AML-193 (cell line): Measurements from ENCODE around the gene UCN2.

ENCODE experiments used
- DNase-seq, 2 experiments: peaks; one replicate each; lab custom pipeline; 2025; lab: John Stamatoyannopoulos, UW

Gene UCN2, protein sequence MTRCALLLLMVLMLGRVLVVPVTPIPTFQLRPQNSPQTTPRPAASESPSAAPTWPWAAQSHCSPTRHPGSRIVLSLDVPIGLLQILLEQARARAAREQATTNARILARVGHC

DNA sequence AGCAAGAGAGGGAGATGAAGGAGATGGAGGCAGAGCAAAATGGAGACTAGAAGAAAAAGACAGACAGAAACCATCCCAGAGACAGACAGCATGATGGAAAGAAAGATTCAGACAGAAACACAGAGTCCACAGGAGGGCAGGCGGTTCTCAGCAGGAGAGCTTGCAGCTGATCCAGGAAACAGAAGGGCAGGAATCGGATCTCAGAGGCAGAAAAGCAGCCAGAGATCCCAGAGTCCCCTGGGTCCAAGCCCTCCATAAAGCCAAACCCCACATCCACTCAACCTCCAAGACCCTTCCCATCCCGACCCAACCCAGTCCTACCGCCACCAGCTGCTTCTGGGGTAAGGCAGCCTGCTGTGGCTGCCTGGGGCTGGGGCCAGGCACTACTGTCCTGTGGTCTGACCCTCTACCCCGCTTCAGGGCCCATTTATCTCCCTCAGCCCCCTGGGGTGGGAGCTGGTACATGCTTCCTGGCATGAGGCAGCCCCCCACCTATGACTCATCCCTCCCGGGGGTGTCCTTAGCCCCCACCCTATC, at the start of gene UCN2:
UCN2 (minus strand) TSS at position 400 of the 537 bp plus-strand sequence. CDS start 657 bp downstream, outside the sequence.
- no peak for DNase-seq

DNA sequence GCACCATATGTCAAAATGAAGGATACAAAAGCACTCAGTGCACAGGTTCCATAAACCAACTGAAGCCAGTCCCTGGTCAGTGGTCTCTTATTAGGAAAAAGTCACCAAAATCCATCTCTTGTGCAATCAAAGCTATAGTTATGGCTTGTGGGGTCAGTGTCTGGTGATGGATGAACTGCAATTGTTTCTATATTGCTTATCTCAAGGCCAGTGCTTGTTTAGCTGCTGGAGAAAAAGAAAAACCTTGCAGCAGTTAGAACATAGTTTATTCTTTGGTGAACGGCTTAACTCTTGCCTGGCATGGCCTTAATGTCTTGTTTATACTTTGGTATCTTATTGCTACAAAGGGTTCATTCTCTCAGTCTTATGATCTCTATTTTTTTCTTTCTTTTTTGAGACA, 48.7 kb upstream of the UCN2 start:
- no peak for DNase-seq

DNA sequence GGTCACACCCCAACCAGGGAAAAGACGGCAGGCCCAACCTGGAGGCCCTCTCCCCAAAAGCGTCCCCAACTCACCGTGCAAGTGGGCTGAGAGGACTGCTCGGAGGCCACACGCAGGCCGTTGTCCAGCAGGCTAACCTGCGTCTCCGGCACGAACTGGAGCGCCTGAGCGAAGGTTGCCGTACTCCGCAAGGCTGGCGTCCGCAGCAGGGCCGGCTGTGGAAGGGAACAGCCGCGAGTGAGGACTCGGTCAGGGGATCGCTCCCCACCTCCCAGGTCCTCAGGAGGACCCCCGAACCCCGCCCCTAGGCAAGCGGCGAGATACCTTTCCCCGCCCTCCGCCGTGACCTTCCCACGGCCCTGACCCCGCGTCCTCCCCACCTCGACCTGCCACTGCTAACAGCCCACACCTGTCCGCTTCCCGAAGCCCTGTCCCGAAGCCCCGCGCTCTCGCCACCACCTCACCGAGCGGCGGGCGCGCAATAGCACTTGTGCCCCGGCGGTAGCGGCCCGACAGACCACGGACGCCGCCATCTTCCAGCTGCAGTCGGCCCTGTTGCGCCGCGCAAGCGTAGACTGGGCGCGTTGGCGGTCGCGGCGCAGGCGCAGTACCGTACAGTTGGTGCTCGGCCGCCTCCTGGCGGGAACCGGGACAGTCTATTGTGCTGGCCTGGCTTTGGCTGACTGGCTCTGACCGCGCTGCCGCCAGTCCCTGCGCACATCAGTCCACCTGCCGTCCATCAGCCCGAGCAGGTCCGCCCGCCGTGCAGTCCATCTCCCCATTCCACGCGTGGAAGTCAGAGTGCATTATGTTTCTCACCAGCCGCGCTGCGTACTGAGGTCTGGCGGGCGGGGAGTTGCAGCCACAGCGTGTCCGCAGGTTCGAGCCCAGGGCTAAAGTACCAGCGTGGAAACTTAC, 45.8 kb upstream of the UCN2 start, which contains the start of gene UQCRC1:
UQCRC1 (minus strand) TSS at position 559 of the 918 bp plus-strand sequence; CDS start at position 533, 26 bp downstream.
- peak; percentile 97 to 98 for DNase-seq

DNA sequence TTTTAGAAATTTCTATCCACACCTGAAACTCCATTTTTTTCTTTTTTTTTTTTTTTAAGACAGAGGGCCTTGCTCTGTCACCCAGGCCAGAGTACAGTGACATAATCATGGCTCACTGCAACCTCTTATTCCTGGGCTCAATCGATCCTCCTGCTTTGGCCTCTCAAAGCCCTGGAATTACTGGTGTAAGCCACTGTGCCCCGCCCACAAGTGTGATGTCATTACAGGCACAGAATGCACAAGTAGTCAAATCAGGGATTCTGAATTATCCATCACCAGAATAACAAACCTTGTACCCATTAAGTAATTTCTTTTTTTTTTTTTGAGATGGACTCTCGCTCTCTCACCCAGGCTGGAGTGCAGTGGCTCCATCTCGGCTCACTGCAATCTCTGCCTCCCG, 43.9 kb upstream of the UCN2 start:
- no peak for DNase-seq

DNA sequence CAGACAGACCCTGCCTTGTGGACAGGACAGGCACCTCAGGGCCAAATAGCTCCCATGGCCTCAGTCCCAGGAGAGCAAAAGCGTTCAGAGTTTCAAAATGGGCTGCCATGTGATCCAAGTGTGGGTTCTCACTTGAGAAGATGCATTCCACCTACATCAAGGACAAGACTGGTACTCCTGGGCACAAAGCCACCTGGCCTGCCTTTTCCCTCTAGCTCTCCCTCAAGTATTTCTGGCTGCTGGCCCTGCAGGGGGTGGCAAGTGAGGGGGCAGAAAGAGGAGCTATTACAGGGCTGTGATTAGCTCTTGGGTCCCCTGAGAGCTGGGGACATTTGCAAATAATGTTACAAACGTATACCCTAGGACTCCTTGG, 38.0 kb upstream of the UCN2 start:
- DNase-seq, result no peak

DNA sequence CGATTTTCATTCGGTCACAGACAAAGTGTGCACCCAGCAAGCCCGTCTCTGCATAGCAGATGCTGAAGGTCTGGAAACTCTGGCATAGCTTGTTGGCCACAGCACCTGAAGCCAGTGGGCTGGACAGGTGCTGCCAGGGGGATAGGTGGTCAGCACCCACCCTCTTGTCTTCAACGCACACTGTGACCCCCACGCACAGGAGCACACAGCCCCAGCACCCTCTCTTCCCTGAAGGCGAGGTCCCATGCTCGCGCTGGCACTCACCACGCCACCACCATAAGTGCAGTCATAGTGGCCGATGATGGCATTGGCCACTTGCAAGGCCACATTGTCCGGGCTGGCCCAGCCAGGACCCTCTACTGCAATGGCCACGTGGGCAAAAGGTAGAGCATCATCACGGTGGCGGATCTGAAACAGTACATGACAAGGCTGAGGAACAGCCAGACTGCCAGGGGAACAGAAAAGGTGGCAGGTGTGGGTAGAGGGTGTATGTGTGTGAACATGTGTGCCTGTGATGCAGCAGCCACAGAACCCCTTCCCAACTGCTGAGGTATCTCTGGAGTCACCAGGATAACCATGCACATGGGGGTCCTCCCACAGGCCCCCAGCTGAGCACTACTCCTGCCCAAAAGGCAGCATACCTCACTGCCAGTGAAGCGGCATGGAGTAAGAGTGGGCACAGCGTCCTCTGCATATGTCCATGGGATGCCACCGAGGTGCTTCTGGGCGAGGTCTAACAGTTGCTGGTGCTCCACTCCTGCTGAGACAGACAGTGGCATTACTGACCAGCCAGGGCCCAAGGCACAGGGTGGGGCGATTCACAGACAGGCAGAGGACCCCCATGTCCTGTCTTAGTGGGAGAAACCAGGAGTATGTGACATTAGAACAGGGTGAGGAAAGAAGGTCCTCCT, 37.4 kb upstream of the UCN2 start:
- no peak for DNase-seq

DNA sequence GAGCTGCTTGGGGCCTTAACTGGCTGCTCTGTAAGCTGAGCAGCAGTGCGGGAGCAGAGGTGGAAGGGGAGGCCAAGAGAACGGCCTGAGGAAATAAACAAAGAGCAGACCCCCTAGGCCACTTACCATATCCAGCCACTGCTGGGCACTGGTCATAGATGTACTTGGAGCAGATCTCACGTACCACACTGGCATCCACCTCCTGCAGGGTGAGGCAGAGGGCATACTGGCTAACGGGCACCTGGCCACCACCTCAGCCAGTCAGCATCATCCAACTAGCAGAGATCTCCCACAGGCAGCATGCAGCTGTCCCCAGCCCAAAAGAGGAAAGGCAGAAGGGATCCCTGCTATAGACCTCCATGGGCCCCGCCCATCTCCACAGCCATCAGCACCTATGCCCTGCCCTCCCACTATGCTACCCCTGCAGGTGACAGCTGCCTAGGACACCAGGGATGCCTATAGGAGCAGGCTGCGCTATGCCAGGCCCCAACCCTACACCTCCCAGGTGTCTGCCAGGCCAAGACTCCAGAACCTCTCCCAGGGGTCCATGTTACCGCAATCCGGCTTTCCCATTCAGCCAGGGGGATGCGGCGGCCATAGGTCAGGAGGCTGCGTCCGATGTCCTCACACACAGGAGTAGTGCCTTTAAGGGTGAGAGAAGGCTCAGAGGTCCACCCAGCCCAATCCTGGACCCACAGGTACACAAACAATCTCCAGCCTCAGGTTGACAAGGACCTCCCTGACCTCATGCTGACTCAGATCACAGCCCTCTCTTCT, 36.1 kb upstream of the UCN2 start:
- DNase-seq, result no peak

DNA sequence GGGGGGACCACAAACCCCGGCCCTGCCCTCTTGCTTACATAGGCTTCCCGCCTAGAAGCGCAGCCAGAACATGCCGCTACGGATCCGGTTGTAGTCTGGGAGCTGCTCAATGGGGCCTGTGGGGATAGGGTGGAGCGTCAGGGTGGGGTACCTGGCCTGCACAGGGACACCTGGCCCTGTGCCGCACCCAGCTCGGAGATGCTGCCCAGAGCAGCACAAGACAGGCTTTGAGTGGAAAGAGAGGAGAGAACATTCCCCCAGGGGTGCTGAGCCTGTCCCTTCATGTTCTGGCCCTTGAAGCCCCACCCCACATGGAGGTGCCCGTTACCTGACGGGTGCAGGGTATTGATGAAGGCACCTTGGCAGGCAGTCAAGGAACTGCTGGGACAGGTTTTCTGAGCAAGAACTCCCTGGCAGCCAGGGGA, 35.5 kb upstream of the UCN2 start:
- DNase-seq, result no peak

DNA sequence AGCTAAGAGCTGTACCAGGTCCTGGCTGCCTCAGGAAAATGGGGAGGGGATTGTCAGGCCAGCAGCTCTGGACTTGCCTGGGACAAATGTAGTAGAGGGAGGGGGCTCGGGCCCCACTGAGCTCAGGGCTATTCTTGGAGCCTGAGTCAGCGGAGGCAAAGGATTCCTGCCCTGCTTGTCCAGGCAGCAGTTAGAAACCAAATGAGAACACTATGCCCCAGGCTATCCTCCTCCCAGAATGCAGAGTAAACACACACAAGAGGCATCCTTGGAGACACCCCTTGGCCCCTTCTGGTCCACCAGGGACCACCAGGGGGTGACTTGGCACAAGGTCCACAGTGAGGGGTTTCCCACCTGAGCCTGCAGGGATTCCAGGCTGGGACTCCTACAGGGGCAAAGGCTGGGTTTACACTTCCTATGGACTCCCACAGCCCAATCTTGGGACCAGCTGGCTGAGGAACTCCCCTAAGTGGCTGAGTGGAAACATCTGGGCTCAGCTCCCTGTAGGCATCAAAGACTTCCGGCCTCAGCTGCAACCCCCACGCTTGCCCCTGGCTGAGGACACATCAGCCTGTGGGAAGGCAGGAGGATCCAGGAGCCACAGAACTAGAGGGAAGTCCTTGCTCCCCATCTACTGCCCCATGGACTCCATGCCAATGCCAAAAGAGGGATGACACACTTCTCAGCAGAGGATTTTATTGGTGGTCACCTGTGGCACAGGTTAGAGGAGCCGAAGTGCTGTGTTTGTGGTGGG, 34.9 kb upstream of the UCN2 start:
- no peak for DNase-seq

DNA sequence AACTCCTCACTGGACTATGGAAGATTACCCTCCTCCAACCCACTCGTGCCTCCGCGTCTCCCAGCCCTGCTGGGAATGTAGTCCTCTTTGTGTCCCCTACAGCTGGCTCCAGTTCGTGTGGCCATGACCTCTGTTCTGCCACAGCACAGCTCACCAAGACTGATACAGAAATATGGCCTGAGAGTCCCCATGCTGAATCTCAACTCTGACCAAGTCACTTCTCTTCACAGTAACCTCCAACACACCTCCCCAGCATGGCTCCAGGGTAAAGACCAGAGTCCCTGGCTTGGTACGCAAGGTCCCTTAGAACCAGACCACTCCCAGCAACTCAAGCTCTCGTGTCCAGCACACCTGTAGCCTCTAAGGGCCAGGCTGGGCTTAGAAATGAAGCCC, 33.8 kb upstream of the UCN2 start:
- DNase-seq, result no peak

DNA sequence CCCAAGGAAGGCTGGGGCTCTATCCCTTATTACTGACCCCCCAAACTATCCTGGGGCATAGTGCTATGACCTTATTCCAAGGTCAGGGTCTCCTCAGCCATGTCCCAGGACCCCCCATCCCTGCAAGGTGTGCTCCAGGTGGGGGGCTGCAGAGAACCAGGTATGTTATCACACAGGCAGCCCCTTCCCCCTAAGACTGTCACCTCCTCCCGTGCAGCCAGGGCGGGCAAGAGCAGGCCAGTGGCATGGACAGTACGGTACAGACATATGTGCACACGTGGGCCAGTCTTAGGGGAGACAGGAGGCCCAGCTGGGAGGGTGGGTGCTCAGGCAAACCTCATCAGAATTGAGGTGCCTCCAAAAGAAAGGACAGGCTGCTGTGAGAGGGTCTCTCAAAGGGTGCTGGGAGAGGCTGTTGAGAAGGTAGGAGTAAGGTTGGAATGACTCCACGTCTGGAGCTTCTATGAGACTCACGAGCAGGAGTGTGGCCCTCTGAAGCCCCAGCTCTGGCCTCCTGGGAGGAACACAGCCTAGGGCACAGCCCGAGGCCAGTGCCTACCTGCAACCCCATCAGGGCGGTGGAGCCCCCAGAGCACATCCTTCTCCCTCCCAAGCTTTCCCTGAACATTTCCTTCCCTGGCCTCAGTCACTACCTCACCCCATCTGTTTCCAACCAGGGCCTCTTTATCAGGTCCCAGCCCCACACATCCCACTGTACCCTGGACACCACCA, 33.3 kb upstream of the UCN2 start:
- no peak for DNase-seq

DNA sequence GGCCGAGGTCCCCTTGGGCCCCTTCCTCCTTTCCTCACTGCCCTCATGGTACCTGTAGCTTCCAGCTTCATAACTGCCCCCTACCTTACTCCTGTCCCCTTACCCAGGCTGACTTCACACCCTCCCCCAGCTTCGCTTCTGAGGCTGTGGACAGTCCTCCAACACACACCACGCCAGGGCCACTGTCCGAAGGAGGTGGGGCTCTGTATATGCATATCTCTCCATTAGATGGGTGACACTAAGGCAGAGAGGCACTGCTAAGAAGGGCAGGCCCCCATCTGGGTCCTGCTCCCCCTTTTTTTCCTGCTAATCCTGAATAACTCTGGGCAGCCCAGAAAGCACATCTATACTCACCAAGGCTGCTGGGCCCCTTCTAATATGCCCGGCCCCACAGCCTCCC, 32.6 kb upstream of the UCN2 start:
- DNase-seq, result no peak

DNA sequence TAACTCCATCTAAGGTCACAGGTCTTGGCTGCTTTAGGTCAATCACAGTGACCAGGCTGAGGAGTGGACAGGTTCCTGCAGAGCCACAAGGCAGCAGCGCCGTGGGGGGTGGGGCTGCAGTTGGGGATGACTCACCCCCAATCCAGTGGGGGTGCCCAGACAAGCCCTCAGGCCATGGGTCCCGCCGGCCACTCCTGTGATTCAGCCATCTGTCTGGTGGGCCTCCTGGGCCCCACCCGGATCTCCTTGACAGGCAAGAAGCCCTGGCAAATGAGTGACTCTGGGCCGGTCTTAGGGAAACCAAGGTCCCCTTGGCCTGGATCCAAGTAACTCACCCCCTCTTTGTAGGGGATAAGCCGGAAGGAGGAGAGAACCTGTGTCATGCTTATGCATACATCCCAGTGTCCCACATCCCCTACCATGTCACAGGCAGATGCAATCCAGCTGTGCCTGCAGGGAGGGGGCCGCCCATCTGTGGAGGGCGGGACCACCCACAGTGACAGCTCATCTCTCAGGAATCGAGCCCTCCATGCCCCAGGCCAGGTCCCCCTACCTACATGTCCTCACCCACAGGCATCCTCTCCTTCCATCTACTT, 32.0 kb upstream of the UCN2 start:
- no peak for DNase-seq

DNA sequence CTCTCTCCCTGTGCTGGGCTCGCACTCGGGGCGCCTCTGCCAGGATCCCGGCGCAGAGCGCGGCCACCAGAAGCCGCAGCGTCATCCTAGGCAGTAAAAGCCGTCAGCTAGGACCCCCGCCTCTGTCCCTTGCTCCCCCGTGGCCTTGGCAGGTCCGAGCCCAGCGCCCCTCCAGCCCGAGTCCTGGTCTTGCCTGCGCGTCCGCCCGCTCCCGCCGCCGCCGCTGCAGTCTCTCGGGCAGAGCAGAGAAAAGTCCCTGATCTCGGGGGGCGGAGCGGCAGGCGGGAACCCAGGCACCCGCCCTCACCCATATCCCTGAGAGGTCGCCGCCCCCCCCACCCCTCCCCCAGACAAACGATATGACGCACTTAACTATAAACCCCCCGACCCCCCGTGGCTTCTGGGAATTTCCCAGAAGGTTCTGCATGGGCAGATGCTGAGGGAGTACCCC, 31.5 kb upstream of the UCN2 start, which contains the start of gene COL7A1:
COL7A1 (minus strand) TSS at position 255 of the 451 bp plus-strand sequence; CDS start at position 85, 170 bp downstream.
- no peak for DNase-seq

DNA sequence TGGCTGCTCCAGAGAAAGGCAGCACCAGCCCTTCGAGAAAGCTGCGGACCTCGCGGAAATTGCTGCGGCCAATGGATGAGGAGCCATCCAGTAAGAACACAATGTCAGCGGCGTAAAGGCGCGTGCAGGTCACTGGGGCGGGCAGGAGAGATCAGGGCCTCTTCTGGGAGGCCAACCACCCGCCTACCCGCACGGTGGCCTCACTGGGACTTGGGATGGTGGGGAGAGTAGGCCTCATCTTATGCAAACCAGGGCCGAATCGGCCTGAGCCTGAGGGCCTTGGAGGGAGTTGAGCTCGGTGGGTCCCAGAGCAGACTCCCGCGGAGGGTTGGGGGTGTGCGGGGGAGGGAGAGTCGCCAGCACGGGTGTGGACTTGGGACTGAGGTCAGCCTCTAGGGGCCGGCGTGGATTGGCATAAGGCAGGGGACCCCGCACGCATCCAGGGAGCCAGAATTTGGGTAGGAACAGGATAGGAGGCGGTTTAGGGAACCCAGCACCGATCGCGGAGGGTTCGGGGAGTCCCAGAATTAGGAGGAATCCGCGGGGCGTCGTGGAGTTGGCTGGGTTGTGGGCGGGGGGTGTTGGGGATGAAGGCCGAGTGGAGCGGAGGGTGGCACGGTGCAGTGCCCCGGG, 31.0 kb upstream of the UCN2 start:
- DNase-seq, result no peak

DNA sequence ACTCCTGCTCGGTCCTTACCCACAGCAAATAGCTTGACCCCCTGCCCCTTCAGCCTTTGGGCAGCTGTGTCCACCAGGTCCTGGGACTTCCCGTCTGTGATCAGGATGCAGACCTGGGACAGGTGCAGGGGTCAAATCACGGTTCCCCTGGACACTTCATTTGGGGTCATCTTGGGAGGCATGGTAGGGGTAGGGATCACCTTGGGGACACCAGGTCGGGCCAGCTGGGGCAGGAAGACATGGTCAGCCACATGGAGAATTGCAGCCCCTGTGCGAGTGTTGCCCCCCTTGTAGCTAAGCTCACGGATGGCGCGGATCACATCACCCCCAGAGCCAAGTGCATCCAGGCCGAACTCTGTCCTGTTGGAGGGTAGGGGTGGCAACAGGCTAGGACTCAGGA, 29.8 kb upstream of the UCN2 start:
- DNase-seq, result no peak

DNA sequence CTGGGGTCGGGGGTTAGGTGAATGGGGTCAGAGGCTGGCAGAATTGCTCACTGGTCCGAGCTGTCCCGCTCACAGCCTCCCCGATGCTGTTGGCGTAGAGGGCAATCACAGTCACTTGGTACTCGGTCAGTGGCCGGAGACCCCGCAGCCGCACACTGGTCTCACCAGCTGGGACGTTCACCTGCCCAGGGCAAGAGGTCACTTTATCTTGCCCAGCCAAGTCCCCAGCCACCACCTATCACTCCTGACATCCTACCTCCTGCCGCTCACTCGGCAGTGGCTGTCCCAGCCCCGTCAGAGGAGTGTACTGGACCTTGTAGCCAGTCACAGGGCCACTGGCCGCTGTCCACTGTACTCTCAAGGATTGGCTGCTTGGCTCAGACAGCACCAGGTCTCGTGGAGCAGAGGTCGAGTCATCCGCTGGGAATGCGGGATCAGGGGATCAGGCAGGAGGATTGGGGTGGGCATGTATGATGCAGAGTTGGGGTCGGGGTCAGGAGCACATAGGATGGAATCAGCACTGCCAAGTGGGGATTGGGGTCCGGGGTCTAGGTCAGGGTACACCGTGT, 29.0 kb upstream of the UCN2 start:
- DNase-seq, result no peak

DNA sequence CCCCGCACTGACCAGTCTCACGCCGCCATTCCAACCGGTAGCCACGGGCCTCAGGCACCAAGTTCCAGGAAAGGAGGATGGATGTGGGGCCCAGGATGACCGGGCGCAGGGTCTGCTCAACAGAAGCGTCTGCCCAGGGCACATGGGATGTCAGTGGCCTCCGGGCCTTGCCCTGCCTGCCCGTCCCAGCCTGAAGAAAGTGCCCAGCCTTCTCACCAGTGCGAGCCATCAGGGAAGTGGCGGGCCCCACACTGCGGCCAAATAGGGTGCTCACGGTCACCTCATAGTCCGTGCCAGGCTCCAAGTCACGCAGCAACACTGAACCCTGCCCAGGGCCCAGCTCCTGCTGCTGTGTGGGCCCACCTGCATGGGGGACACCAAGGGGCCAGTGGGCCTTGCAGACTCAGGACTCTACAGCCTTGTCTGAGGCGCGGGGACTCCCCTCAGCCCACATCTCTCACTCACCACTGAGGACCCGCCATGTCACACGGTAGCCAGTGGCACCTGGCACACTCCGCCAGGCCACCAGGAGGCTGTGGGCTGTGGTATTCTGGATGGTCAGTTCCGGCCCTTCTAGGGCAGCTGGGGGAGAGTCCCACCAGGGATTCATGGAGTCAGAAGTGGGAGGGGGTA, 28.4 kb upstream of the UCN2 start:
- DNase-seq, result no peak
